ENCODE data around the gene ULK3.

The ULK3 gene

GRCh38 chr15:74799255-74799855 is 43.6 kb downstream of the ULK3 start:
- no peak for DNase-seq (ENCODE audit: low spot score)

- DNase-seq (ENCODE audit: low spot score), result no peak
These were observed 44.3 kb downstream of the ULK3 start for GRCh38 chr15:74798388-74799254.

- no peak for DNase-seq (ENCODE audit: low spot score)
These were observed 46.9 kb downstream of the ULK3 start for GRCh38 chr15:74795966-74796625.

- DNase-seq (ENCODE audit: low spot score), result no peak
These were observed 48.0 kb downstream of the ULK3 start for GRCh38 chr15:74794970-74795349.

- no peak for DNase-seq (ENCODE audit: low spot score)
These were observed 48.5 kb downstream of the ULK3 start for GRCh38 chr15:74794248-74794969.

GRCh38 chr15:74793135-74794028 is 49.6 kb downstream of the ULK3 start:
- DNase-seq (ENCODE audit: low spot score), result no peak

- DNase-seq (ENCODE audit: low spot score), result no peak
These were observed 50.5 kb downstream of the ULK3 start for GRCh38 chr15:74792227-74793016.

- DNase-seq (ENCODE audit: low spot score), result no peak
These were observed 51.3 kb downstream of the ULK3 start for GRCh38 chr15:74791667-74792066.

- DNase-seq (ENCODE audit: low spot score), result no peak
These were observed 51.9 kb downstream of the ULK3 start for GRCh38 chr15:74791007-74791406.

GRCh38 chr15:74790080-74790916 is 52.7 kb downstream of the ULK3 start:
- DNase-seq (ENCODE audit: low spot score), result no peak

GRCh38 chr15:74789741-74790079 is 53.2 kb downstream of the ULK3 start:
- no peak for DNase-seq (ENCODE audit: low spot score)

- DNase-seq (ENCODE audit: low spot score), result no peak
These were observed 53.8 kb downstream of the ULK3 start for GRCh38 chr15:74789171-74789631.

GRCh38 chr15:74788683-74789151 is 54.2 kb downstream of the ULK3 start:
- no peak for DNase-seq (ENCODE audit: low spot score)

GRCh38 chr15:74788042-74788682 is 54.8 kb downstream of the ULK3 start:
- no peak for DNase-seq (ENCODE audit: low spot score)

GRCh38 chr15:74787251-74788041 is 55.5 kb downstream of the ULK3 start:
- DNase-seq (ENCODE audit: low spot score), result no peak

GRCh38 chr15:74786551-74787165 is 56.3 kb downstream of the ULK3 start:
- no peak for DNase-seq (ENCODE audit: low spot score)
